ENCODE data around the gene PKN2.
"Not testable (repeated sequence)": the region's sequence is repeated elsewhere in the genome, so short reads cannot be mapped to it uniquely, and the experiment has no call there.

Gene PKN2

GRCh38 chr1:88800382-88801051 is 116.4 kb downstream of the PKN2 start:
- Histone ChIP-seq H3K36me3 (ENCODE audit: insufficient read depth, low read length) (peaks cover 12% of the 10 kb centered on the region), H3K4me3 (ENCODE audit: low read depth in 1 of 2, low read length in 2 of 2) (no peak overlapping the region), H3K27ac (ENCODE audit: low read depth, low read length) (no peak overlapping the region)

GRCh38 chr1:88801575-88802208 is 117.6 kb downstream of the PKN2 start:
- no peak overlapping the region for H3K4me3 ChIP-seq (ENCODE audit: low read depth in 1 of 2, low read length in 2 of 2)
- H3K36me3 ChIP-seq (ENCODE audit: insufficient read depth, low read length) = peaks cover 16% of the 10 kb centered on the region
- H3K4me1 ChIP-seq (ENCODE audit: insufficient read depth, low read length) = no peaks in the 10 kb centered on the region
- H3K27me3 ChIP-seq (ENCODE audit: control insufficient read depth in 1 of 2, insufficient read depth in 2 of 2, low read length in 2 of 2) = no peaks in the 10 kb centered on the region
- H3K9ac ChIP-seq (ENCODE audit: low read length) = no peak overlapping the region
- H3K27ac ChIP-seq (ENCODE audit: low read depth, low read length) = no peak overlapping the region
- no peaks in the 10 kb centered on the region for H3K9me3 ChIP-seq (ENCODE audit: low read length)

More at GRCh38 chr1:88800382-88801051, 116.4 kb downstream of the PKN2 start:
- H3K9me3 ChIP-seq (ENCODE audit: low read length) = no peaks in the 10 kb centered on the region
- H3K9ac ChIP-seq (ENCODE audit: low read length) = no peak overlapping the region
- H3K27me3 ChIP-seq (ENCODE audit: control insufficient read depth in 1 of 2, insufficient read depth in 2 of 2, low read length in 2 of 2) = no peaks in the 10 kb centered on the region
- no peaks in the 10 kb centered on the region for H3K4me1 ChIP-seq (ENCODE audit: insufficient read depth, low read length)

GRCh38 chr1:88802404-88802803 is 118.3 kb downstream of the PKN2 start:
- H3K36me3 ChIP-seq (ENCODE audit: insufficient read depth, low read length) = peaks cover 16% of the 10 kb centered on the region
- H3K27ac ChIP-seq (ENCODE audit: low read depth, low read length) = no peak overlapping the region
- H3K9ac ChIP-seq (ENCODE audit: low read length) = no peak overlapping the region
- H3K27me3 ChIP-seq (ENCODE audit: control insufficient read depth in 1 of 2, insufficient read depth in 2 of 2, low read length in 2 of 2) = no peaks in the 10 kb centered on the region
- no peaks in the 10 kb centered on the region for H3K9me3 ChIP-seq (ENCODE audit: low read length)
- no peaks in the 10 kb centered on the region for H3K4me1 ChIP-seq (ENCODE audit: insufficient read depth, low read length)
- H3K4me3 ChIP-seq (ENCODE audit: low read depth in 1 of 2, low read length in 2 of 2) = no peak overlapping the region

- Histone ChIP-seq H3K27me3 (ENCODE audit: control insufficient read depth in 1 of 2, insufficient read depth in 2 of 2, low read length in 2 of 2) (no peaks in the 10 kb centered on the region), H3K27ac (ENCODE audit: low read depth, low read length) (no peak overlapping the region), H3K4me1 (ENCODE audit: insufficient read depth, low read length) (no peaks in the 10 kb centered on the region), H3K4me3 (ENCODE audit: low read depth in 1 of 2, low read length in 2 of 2) (no peak overlapping the region), H3K36me3 (ENCODE audit: insufficient read depth, low read length) (peaks cover 16% of the 10 kb centered on the region), H3K9ac (ENCODE audit: low read length) (no peak overlapping the region), H3K9me3 (ENCODE audit: low read length) (no peaks in the 10 kb centered on the region)
Measured at GRCh38 chr1:88802950-88803349, 118.9 kb downstream of the PKN2 start.

- Histone ChIP-seq H3K4me3 (ENCODE audit: low read depth in 1 of 2, low read length in 2 of 2) (no peak overlapping the region), H3K4me1 (ENCODE audit: insufficient read depth, low read length) (no peaks in the 10 kb centered on the region), H3K36me3 (ENCODE audit: insufficient read depth, low read length) (peaks cover 16% of the 10 kb centered on the region), H3K9me3 (ENCODE audit: low read length) (no peaks in the 10 kb centered on the region), H3K27ac (ENCODE audit: low read depth, low read length) (no peak overlapping the region), H3K9ac (ENCODE audit: low read length) (no peak overlapping the region), H3K27me3 (ENCODE audit: control insufficient read depth in 1 of 2, insufficient read depth in 2 of 2, low read length in 2 of 2) (no peaks in the 10 kb centered on the region)
Measured at GRCh38 chr1:88803444-88803843, 119.4 kb downstream of the PKN2 start.

- H3K36me3 ChIP-seq (ENCODE audit: insufficient read depth, low read length) = peaks cover 13% of the 10 kb centered on the region
- no peak overlapping the region for H3K9ac ChIP-seq (ENCODE audit: low read length)
- H3K27me3 ChIP-seq (ENCODE audit: control insufficient read depth in 1 of 2, insufficient read depth in 2 of 2, low read length in 2 of 2) = no peaks in the 10 kb centered on the region
- H3K4me1 ChIP-seq (ENCODE audit: insufficient read depth, low read length) = no peaks in the 10 kb centered on the region
- H3K27ac ChIP-seq (ENCODE audit: low read depth, low read length) = no peak overlapping the region
- no peaks in the 10 kb centered on the region for H3K9me3 ChIP-seq (ENCODE audit: low read length)
- H3K4me3 ChIP-seq (ENCODE audit: low read depth in 1 of 2, low read length in 2 of 2) = no peak overlapping the region
Measured at GRCh38 chr1:88812366-88812765, 128.3 kb downstream of the PKN2 start.

- no peak overlapping the region for H3K4me3 ChIP-seq (ENCODE audit: low read depth in 1 of 2, low read length in 2 of 2)
- peaks cover 13% of the 10 kb centered on the region for H3K36me3 ChIP-seq (ENCODE audit: insufficient read depth, low read length)
- H3K27me3 ChIP-seq (ENCODE audit: control insufficient read depth in 1 of 2, insufficient read depth in 2 of 2, low read length in 2 of 2) = no peaks in the 10 kb centered on the region
- H3K9ac ChIP-seq (ENCODE audit: low read length) = no peak overlapping the region
- H3K9me3 ChIP-seq (ENCODE audit: low read length) = no peaks in the 10 kb centered on the region
- no peak overlapping the region for H3K27ac ChIP-seq (ENCODE audit: low read depth, low read length)
- no peaks in the 10 kb centered on the region for H3K4me1 ChIP-seq (ENCODE audit: insufficient read depth, low read length)
Measured at GRCh38 chr1:88813471-88813870, 129.4 kb downstream of the PKN2 start.

- H3K4me1 ChIP-seq (ENCODE audit: insufficient read depth, low read length); H3K27ac ChIP-seq (ENCODE audit: low read depth, low read length); H3K27me3 ChIP-seq (ENCODE audit: control insufficient read depth in 1 of 2, insufficient read depth in 2 of 2, low read length in 2 of 2); H3K4me3 ChIP-seq (ENCODE audit: low read depth in 1 of 2, low read length in 2 of 2); H3K9ac ChIP-seq (ENCODE audit: low read length); H3K36me3 ChIP-seq (ENCODE audit: insufficient read depth, low read length); H3K9me3 ChIP-seq (ENCODE audit: low read length): not testable (repeated sequence)
Measured at GRCh38 chr1:88819642-88820041, 135.6 kb downstream of the PKN2 start.

GRCh38 chr1:88825721-88826120 is 141.6 kb downstream of the PKN2 start:
- no peaks in the 10 kb centered on the region for H3K9me3 ChIP-seq (ENCODE audit: low read length)
- H3K4me3 ChIP-seq (ENCODE audit: low read depth in 1 of 2, low read length in 2 of 2) = no peak overlapping the region
- H3K4me1 ChIP-seq (ENCODE audit: insufficient read depth, low read length) = peaks cover 9% of the 10 kb centered on the region
- H3K36me3 ChIP-seq (ENCODE audit: insufficient read depth, low read length) = peaks cover 16% of the 10 kb centered on the region
- H3K9ac ChIP-seq (ENCODE audit: low read length) = no peak overlapping the region
- no peak overlapping the region for H3K27ac ChIP-seq (ENCODE audit: low read depth, low read length)
- no peaks in the 10 kb centered on the region for H3K27me3 ChIP-seq (ENCODE audit: control insufficient read depth in 1 of 2, insufficient read depth in 2 of 2, low read length in 2 of 2)

GRCh38 chr1:88847643-88848042 is 163.6 kb downstream of the PKN2 start:
- Histone ChIP-seq H3K36me3 (ENCODE audit: insufficient read depth, low read length) (peaks cover 4% of the 10 kb centered on the region), H3K27me3 (ENCODE audit: control insufficient read depth in 1 of 2, insufficient read depth in 2 of 2, low read length in 2 of 2) (no peaks in the 10 kb centered on the region), H3K9ac (ENCODE audit: low read length) (no peak overlapping the region), H3K27ac (ENCODE audit: low read depth, low read length) (no peak overlapping the region), H3K4me3 (ENCODE audit: low read depth in 1 of 2, low read length in 2 of 2) (no peak overlapping the region), H3K9me3 (ENCODE audit: low read length) (no peaks in the 10 kb centered on the region), H3K4me1 (ENCODE audit: insufficient read depth, low read length) (no peaks in the 10 kb centered on the region)

- no peaks in the 10 kb centered on the region for H3K9me3 ChIP-seq (ENCODE audit: low read length)
- peaks cover 18% of the 10 kb centered on the region for H3K36me3 ChIP-seq (ENCODE audit: insufficient read depth, low read length)
- H3K27me3 ChIP-seq (ENCODE audit: control insufficient read depth in 1 of 2, insufficient read depth in 2 of 2, low read length in 2 of 2) = no peaks in the 10 kb centered on the region
- H3K27ac ChIP-seq (ENCODE audit: low read depth, low read length) = no peak overlapping the region
- no peaks in the 10 kb centered on the region for H3K4me1 ChIP-seq (ENCODE audit: insufficient read depth, low read length)
- H3K9ac ChIP-seq (ENCODE audit: low read length) = no peak overlapping the region
- no peak overlapping the region for H3K4me3 ChIP-seq (ENCODE audit: low read depth in 1 of 2, low read length in 2 of 2)
Measured at GRCh38 chr1:88851303-88852063, 167.4 kb downstream of the PKN2 start.
